WTC11 (cell line): ENCODE results near the gene CCDC8. TPM values are rescaled to one million over a fixed set of nuclear protein-coding genes. Genes with fewer than 3 reads are reported as not detected.

Experiments used
- ATAC-seq: fragments of 200-7000 bp; cut with Tn5 transposase; 2 replicates; pipeline ENCODE4 v1.10.0; 2021; ENCODE audit warnings: mild to moderate bottlenecking, moderate library complexity
- CTCF ChIA-PET: fragments of 300-600 bp; sonication (Branson Sonifier 250); formaldehyde crosslinking; loops from one replicate; lab custom pipeline; 2021; ENCODE audit warnings: antibody characterized with exemption; lab: Charles Lee
- POLR2A ChIA-PET: fragments of 350-600 bp; sonication (Branson Sonifier 250); formaldehyde crosslinking; loops from one replicate; lab custom pipeline; 2021; ENCODE audit warnings: antibody characterized with exemption; lab: Charles Lee
- DNase-seq: peaks from one replicate; pipeline ENCODE4 v3.0.0; 2021; ENCODE audit warnings: low spot score
- H3K27ac Mint-ChIP-seq: 2 replicates; pipeline ENCODE4 v1.8.0; 2021; ENCODE audit warnings: mixed read lengths
- H3K27me3 Mint-ChIP-seq: 2 replicates; pipeline ENCODE4 v1.8.0; 2021; ENCODE audit warnings: low read depth, mild to moderate bottlenecking, moderate library complexity, mixed read lengths
- H3K36me3 Mint-ChIP-seq: 2 replicates; pipeline ENCODE4 v1.8.0; 2021; ENCODE audit warnings: mixed read lengths
- H3K4me1 Mint-ChIP-seq: 2 replicates; pipeline ENCODE4 v1.8.0; 2022; ENCODE audit warnings: mixed read lengths
- H3K4me3 Mint-ChIP-seq: 2 replicates; pipeline ENCODE4 v1.8.0; 2021; ENCODE audit warnings: mild to moderate bottlenecking, moderate library complexity, mixed read lengths
- H3K9me3 Mint-ChIP-seq: 2 replicates; pipeline ENCODE4 v1.8.0; 2021; ENCODE audit warnings: mixed read lengths
- ATF1 ChIP-seq: sonication (generic); formaldehyde crosslinking; IDR thresholded peaks from 2 replicates; pipeline ENCODE4 v1.8.1; 2023; ENCODE audit warnings: mild to moderate bottlenecking, moderate library complexity, missing genetic modification reagents
- ATF3 ChIP-seq: sonication (generic); formaldehyde crosslinking; conservative IDR thresholded peaks from 2 replicates; pipeline ENCODE4 v1.8.1; 2022; ENCODE audit warnings: mild to moderate bottlenecking, missing genetic modification reagents
- CREB1 ChIP-seq: sonication (generic); formaldehyde crosslinking; IDR thresholded peaks from 2 replicates; pipeline ENCODE4 v1.8.0; 2023; ENCODE audit warnings: mild to moderate bottlenecking, missing genetic modification reagents
- ERG ChIP-seq: fragments of 250-450 bp; sonication (Bioruptor Pico); IDR thresholded peaks from 2 replicates; pipeline ENCODE4 v1.8.0; 2021; ENCODE audit warnings: mild to moderate bottlenecking
- ETV6 ChIP-seq: sonication (generic); formaldehyde crosslinking; IDR thresholded peaks from 2 replicates; pipeline ENCODE4 v1.8.1; 2022; ENCODE audit warnings: mild to moderate bottlenecking, missing genetic modification reagents
- FOXJ3 ChIP-seq: sonication (generic); formaldehyde crosslinking; IDR thresholded peaks from 2 replicates; pipeline ENCODE4 v1.9.0; 2021; ENCODE audit warnings: missing genetic modification reagents, mild to moderate bottlenecking, borderline replicate concordance
- FOXK1 ChIP-seq: sonication (generic); formaldehyde crosslinking; IDR thresholded peaks from 2 replicates; pipeline ENCODE4 v1.8.0; 2022; ENCODE audit warnings: mild to moderate bottlenecking, moderate library complexity, missing genetic modification reagents
- FOXP1 ChIP-seq: sonication (generic); formaldehyde crosslinking; IDR thresholded peaks from 2 replicates; pipeline ENCODE4 v1.8.0; 2022; ENCODE audit warnings: missing genetic modification reagents, mild to moderate bottlenecking, moderate library complexity, borderline replicate concordance
- FOXP4 ChIP-seq: sonication (generic); formaldehyde crosslinking; IDR thresholded peaks from 2 replicates; pipeline ENCODE4 v1.8.0; 2022; ENCODE audit warnings: mild to moderate bottlenecking, missing genetic modification reagents
- GRHL2 ChIP-seq: fragments of 250-450 bp; sonication (Bioruptor Pico); IDR thresholded peaks from 2 replicates; pipeline ENCODE4 v1.8.0; 2022; ENCODE audit warnings: mild to moderate bottlenecking, moderate library complexity; ENCODE audit not compliant: insufficient replicate concordance, severe bottlenecking
- GTF2I ChIP-seq: fragments of 250-450 bp; sonication (Bioruptor Pico); conservative IDR thresholded peaks from 2 replicates; pipeline ENCODE4 v1.4.0; 2021; ENCODE audit warnings: mild to moderate bottlenecking
- IRF2 ChIP-seq: sonication (generic); formaldehyde crosslinking; IDR thresholded peaks from 2 replicates; pipeline ENCODE4 v1.8.0; 2022; ENCODE audit warnings: low read depth, missing genetic modification reagents, borderline replicate concordance
- JUN ChIP-seq: sonication (generic); formaldehyde crosslinking; IDR thresholded peaks from 2 replicates; pipeline ENCODE4 v1.8.0; 2023; ENCODE audit warnings: mild to moderate bottlenecking, missing genetic modification reagents
- KAT7 ChIP-seq: sonication (generic); formaldehyde crosslinking; IDR thresholded peaks from 2 replicates; pipeline ENCODE4 v1.8.1; 2023; ENCODE audit warnings: missing genetic modification reagents, mild to moderate bottlenecking, borderline replicate concordance
- MLX ChIP-seq: sonication (generic); formaldehyde crosslinking; IDR thresholded peaks from 2 replicates; pipeline ENCODE4 v1.8.1; 2023; ENCODE audit warnings: mild to moderate bottlenecking, missing genetic modification reagents, moderate library complexity
- MXD4 ChIP-seq: fragments of 250-450 bp; sonication (Bioruptor Pico); IDR thresholded peaks from 2 replicates; pipeline ENCODE4 v1.8.0; 2021; ENCODE audit warnings: mild to moderate bottlenecking, moderate library complexity, borderline replicate concordance
- PRRX2 ChIP-seq: fragments of 250-450 bp; sonication (Bioruptor Pico); IDR thresholded peaks from 2 replicates; pipeline ENCODE4 v1.8.0; 2021; ENCODE audit warnings: mild to moderate bottlenecking
- RORB ChIP-seq: fragments of 250-450 bp; sonication (Bioruptor Pico); IDR thresholded peaks from 2 replicates; pipeline ENCODE4 v1.9.0; 2021; ENCODE audit warnings: mild to moderate bottlenecking
- TCF7 ChIP-seq: sonication (generic); formaldehyde crosslinking; IDR thresholded peaks from 2 replicates; pipeline ENCODE4 v1.8.0; 2022; ENCODE audit warnings: mild to moderate bottlenecking, low read depth, missing genetic modification reagents, moderate library complexity
- TEAD4 ChIP-seq: sonication (generic); formaldehyde crosslinking; IDR thresholded peaks from 2 replicates; pipeline ENCODE4 v1.8.0; 2022; ENCODE audit warnings: mild to moderate bottlenecking, missing genetic modification reagents
- TP53 ChIP-seq: sonication (generic); formaldehyde crosslinking; IDR thresholded peaks from 2 replicates; pipeline ENCODE4 v1.8.1; 2023; ENCODE audit warnings: mild to moderate bottlenecking, missing genetic modification reagents
- USF1 ChIP-seq: sonication (generic); formaldehyde crosslinking; IDR thresholded peaks from 2 replicates; pipeline ENCODE4 v1.8.0; 2022; ENCODE audit warnings: mild to moderate bottlenecking, missing genetic modification reagents
- ZBTB21 ChIP-seq: sonication (generic); formaldehyde crosslinking; IDR thresholded peaks from 2 replicates; pipeline ENCODE4 v1.8.1; 2023; ENCODE audit warnings: mild to moderate bottlenecking, missing genetic modification reagents, borderline replicate concordance
- ZNF232 ChIP-seq: sonication (generic); formaldehyde crosslinking; IDR thresholded peaks from 2 replicates; pipeline ENCODE4 v1.8.0; 2022; ENCODE audit warnings: mild to moderate bottlenecking, missing genetic modification reagents
- ZNF281 ChIP-seq: sonication (generic); formaldehyde crosslinking; IDR thresholded peaks from 2 replicates; pipeline ENCODE4 v1.8.0; 2023; ENCODE audit warnings: mild to moderate bottlenecking, missing genetic modification reagents
- ZNF416 ChIP-seq: fragments of 250-450 bp; sonication (Bioruptor Pico); IDR thresholded peaks from 2 replicates; pipeline ENCODE4 v1.9.0; 2021; ENCODE audit warnings: mild to moderate bottlenecking, inconsistent platforms
- total RNA-seq: library from RNA; stranded (reverse); gene quantifications from 3 replicates; pipeline ENCODE4 v1.2.3, GENCODE V29; 2021

CCDC8 gene
- total RNA-seq, 1 experiment from 2014 or later, result 25.7 TPM

- Mint-ChIP-seq H3K36me3 (peaks cover 7% of the 10 kb centered on the region; the same call in 1 of the 2 replicates), H3K4me1 (no peaks in the 10 kb centered on the region)
- TF ChIP-seq GTF2I (CRISPR knock-in tag), result no peak
- no peak for TF ChIP-seq FOXK1
- TF ChIP-seq GRHL2 (CRISPR knock-in tag), result no peak
- no peak for TF ChIP-seq ERG
- no peak for TF ChIP-seq CREB1 (CRISPR knock-in tag)
- no peak for TF ChIP-seq TP53 (CRISPR knock-in tag)
- TF ChIP-seq ZNF416 (CRISPR knock-in tag), result no peak
- TF ChIP-seq KAT7, result no peak
- no peak for TF ChIP-seq MXD4 (CRISPR knock-in tag)
- TF ChIP-seq TCF7 (CRISPR knock-in tag), result no peak
- TF ChIP-seq ETV6 (CRISPR knock-in tag), result no peak
- no peak for TF ChIP-seq ATF3 (CRISPR knock-in tag)
- TF ChIP-seq ZNF281 (CRISPR knock-in tag), result no peak
- TF ChIP-seq TEAD4 (CRISPR knock-in tag), result no peak
- TF ChIP-seq FOXJ3 (CRISPR knock-in tag), result no peak
- no peak for TF ChIP-seq ZNF232 (CRISPR knock-in tag)
- no peak for TF ChIP-seq JUN (CRISPR knock-in tag)
- no peak for TF ChIP-seq IRF2 (CRISPR knock-in tag)
These were observed 35.9 kb upstream of the CCDC8 start for GRCh38 chr19:46449228-46449627.

GRCh38 chr19:46448601-46449000 is 35.2 kb upstream of the CCDC8 start:
- POLR2A ChIA-PET, result no interaction called here
- no peaks in the 10 kb centered on the region for H3K4me1 Mint-ChIP-seq
- no peak overlapping the region for H3K4me3 Mint-ChIP-seq
- H3K27me3 Mint-ChIP-seq, result peaks cover 3% of the 10 kb centered on the region
- TF ChIP-seq PRRX2, result no peak
- H3K9me3 Mint-ChIP-seq, result peaks cover 9% of the 10 kb centered on the region
- peaks cover 7% of the 10 kb centered on the region; the same call in 1 of the 2 replicates for H3K36me3 Mint-ChIP-seq
- ATAC-seq (no peak), DNase-seq (no peak)
- no peak overlapping the region for H3K27ac Mint-ChIP-seq
- CTCF ChIA-PET, result no interaction called here

More at GRCh38 chr19:46449228-46449627, 35.9 kb upstream of the CCDC8 start:
- Mint-ChIP-seq H3K9me3 (peaks cover 9% of the 10 kb centered on the region), H3K27ac (no peak overlapping the region), H3K4me3 (no peak overlapping the region), H3K27me3 (peaks cover 3% of the 10 kb centered on the region)
- ChIA-PET POLR2A (no interaction called here), CTCF (no interaction called here)
- ATAC-seq (no peak), DNase-seq (no peak)

- CTCF ChIA-PET, result interaction anchor here (1.4 kb wide), 1 partner anchor 81 kb away, joined by 4 read pairs; no protein-coding TSS in a partner anchor
- Mint-ChIP-seq H3K36me3 (peaks cover 7% of the 10 kb centered on the region; the same call in 1 of the 2 replicates), H3K9me3 (peaks cover 9% of the 10 kb centered on the region), H3K27ac (no peak overlapping the region), H3K4me3 (no peak overlapping the region), H3K4me1 (no peaks in the 10 kb centered on the region), H3K27me3 (peaks cover 3% of the 10 kb centered on the region)
- TF ChIP-seq MLX (no peak), MXD4 (CRISPR knock-in tag) (no peak), ERG (no peak), ATF1 (no peak), ZNF416 (CRISPR knock-in tag) (no peak), FOXP4 (CRISPR knock-in tag) (no peak), RORB (no peak), ZBTB21 (CRISPR knock-in tag) (no peak), FOXP1 (CRISPR knock-in tag) (no peak), USF1 (CRISPR knock-in tag) (no peak)
- DNase-seq (no peak), ATAC-seq (no peak)
- POLR2A ChIA-PET, result no interaction called here
These were observed 34.5 kb upstream of the CCDC8 start for GRCh38 chr19:46447824-46448223.
